Measurements from ENCODE around the gene TBX5. TPM values are rescaled to one million over a fixed set of nuclear protein-coding genes. Genes with fewer than 3 reads are reported as not detected.

TBX5 gene
- total and polyA plus RNA-seq, 2 of the 4 experiments (the other 2 are of a cell fraction) = 13.3 to 14.7 TPM

DNA sequence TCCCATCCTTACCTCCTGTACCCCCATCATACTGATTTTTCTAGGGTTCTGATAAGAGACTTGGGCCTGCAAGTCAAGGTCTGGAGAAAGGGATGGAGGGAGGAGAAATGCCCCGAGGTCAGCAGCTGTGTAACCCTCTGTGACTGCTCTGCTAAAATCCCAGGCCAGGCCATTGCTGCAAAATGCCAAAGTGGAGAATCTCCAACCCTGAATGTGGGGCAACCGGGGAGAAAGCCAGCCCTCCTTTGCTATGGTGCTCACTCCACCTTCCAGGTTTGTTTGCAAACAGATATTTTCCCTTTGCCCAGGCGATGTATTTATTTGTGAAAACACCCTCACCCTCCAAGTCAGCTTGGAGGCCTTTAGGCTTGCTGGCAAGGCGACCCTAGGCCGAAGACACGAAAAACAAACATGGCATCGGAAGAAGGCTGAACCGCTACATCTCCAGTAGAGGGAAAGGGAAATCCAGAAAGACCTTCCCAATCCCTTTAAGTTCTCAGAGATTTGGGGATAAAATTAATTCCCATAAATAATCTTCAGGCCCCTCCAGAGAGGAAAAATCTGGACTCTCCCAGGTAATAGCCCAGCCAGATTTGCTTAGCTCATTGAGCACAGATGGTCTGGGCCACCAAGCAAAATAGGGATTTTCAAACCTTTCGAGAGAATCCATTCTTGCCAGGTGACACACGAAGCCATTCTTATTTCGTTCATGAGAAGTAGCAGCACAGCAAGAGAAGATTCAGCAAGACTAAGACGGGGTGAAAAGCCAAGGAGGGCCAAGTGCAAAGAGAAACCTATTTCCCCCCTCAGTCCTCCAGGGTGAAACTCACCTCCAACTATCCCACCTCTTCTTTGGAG, 1.3 kb upstream of the TBX5 start (continued):
- TF ChIP-seq FOS (IDR thresholded peaks at IDR 0.05; ENCODE audit: low read depth, low read length) = no peak
- TF ChIP-seq RFX5 (IDR thresholded peaks at IDR 0.05; ENCODE audit: low read depth, low read length) = no peak
- no peak for TF ChIP-seq MXI1 (IDR thresholded peaks at IDR 0.05; ENCODE audit: borderline replicate concordance, low read depth, low read length)
